ENCODE measurements around the gene FEV.

The FEV gene

GRCh38 chr2:218985325-218986091, 524 bp upstream of the FEV start:
- TF ChIP-seq, protein P1, sequence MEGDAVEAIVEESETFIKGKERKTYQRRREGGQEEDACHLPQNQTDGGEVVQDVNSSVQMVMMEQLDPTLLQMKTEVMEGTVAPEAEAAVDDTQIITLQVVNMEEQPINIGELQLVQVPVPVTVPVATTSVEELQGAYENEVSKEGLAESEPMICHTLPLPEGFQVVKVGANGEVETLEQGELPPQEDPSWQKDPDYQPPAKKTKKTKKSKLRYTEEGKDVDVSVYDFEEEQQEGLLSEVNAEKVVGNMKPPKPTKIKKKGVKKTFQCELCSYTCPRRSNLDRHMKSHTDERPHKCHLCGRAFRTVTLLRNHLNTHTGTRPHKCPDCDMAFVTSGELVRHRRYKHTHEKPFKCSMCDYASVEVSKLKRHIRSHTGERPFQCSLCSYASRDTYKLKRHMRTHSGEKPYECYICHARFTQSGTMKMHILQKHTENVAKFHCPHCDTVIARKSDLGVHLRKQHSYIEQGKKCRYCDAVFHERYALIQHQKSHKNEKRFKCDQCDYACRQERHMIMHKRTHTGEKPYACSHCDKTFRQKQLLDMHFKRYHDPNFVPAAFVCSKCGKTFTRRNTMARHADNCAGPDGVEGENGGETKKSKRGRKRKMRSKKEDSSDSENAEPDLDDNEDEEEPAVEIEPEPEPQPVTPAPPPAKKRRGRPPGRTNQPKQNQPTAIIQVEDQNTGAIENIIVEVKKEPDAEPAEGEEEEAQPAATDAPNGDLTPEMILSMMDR (conservative IDR thresholded peaks at IDR 0.05) = no peak
- H3K27ac ChIP-seq = peak overlapping the region; percentile 70; the same call in 1 of the 2 replicates

GRCh38 chr2:218984239-218985020, 554 bp downstream of the FEV start:
- peak overlapping the region; percentile 70 for H3K27ac ChIP-seq
- TF ChIP-seq, protein P1 (conservative IDR thresholded peaks at IDR 0.05) = no peak

GRCh38 chr2:218983934-218984238, 1.1 kb downstream of the FEV start:
- peak overlapping the region; percentile 70 for H3K27ac ChIP-seq
- TF ChIP-seq, protein P1 (conservative IDR thresholded peaks at IDR 0.05) = no peak

DNA sequence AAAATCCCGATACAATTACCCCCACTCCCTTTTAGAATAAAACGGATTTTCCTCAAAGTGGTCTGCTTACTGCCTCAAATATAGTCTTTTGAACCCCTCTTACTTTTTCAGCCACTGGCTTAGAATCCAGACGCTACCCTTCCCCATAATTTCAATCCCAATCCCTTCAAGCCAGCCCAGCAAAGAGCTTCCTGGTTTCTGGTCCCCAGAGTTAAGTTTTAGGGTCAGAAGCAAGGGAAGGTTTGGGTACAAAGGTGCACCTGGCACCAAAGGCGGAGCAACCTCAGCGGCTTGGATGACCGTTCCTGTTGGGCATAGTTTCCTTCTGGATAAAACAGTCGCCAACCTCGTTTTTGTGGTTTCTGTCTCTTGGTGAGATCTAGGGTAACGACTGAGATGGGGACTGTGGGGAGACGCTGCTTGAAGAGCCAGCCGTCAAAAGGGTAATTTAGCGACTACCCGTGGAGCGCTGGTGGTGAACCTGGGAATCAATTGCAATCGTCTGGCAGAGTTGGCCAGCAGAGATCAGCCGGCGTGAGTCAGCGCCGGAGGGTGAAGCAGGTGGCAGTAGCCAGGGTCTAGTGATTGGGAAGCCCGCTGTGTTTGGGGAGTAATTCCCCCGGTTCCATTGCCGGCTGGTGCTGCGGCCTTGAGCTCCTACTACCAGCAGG, 1.6 kb downstream of the FEV start:
- TF ChIP-seq, protein P1 (conservative IDR thresholded peaks at IDR 0.05) = no peak
- no peak overlapping the region for H3K27ac ChIP-seq

- TF ChIP-seq, protein P1 (conservative IDR thresholded peaks at IDR 0.05) = no peak
- no peak overlapping the region for H3K27ac ChIP-seq
Observed at GRCh38 chr2:218982586-218983262, 2.3 kb downstream of the FEV start.

GRCh38 chr2:218981881-218982585, 3.0 kb downstream of the FEV start:
- TF ChIP-seq, protein P1 (conservative IDR thresholded peaks at IDR 0.05) = no peak
- no peak overlapping the region for H3K27ac ChIP-seq

Measured in VCaP (cell line).